Measurements from ENCODE around the gene POLR2E. TPM values are rescaled to one million over a fixed set of nuclear protein-coding genes. Genes with fewer than 3 reads are reported as not detected.

POLR2E gene
- total and polyA plus RNA-seq, 9 of the 15 experiments (the other 6 are each of a cell fraction or from before 2014, with no cell fraction given) = 3.4 to 413 (median 244) TPM

DNA sequence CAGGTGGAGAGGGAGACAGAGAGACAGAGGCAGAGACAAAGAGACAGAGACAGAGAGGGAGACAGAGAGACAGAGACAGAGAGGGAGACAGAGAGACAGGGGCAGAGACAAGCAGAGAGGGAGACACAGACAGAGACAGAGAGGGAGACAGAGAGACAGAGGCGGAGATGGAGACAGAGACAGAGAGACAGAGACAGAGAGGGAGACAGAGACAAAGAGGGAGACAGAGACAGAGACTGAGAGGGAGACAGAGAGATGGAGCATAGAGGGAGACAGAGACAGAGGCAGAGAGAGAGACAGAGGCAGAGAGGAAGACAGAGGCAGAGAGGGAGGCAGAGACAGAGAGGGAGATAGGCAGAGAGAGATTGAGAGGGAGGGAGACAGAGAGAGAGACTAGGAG is 49.6 kb upstream of the POLR2E start:
- no peaks in the 10 kb centered on the region for H3K9me3 ChIP-seq (replicated peaks; ENCODE audit: control insufficient read depth, insufficient read depth, low read depth, low read length)
- FAIRE-seq = no peak
- in situ Hi-C loops (cut with MboI) = no loop called here
- ChIA-PET POLR2A (no interaction called here), CTCF (ENCODE audit: low intra/inter-chr PET ratio) (no interaction called here)
- H3K4me2 ChIP-seq (ENCODE audit: insufficient read depth, low read length) = no peak overlapping the region
- no peaks in the 10 kb centered on the region for H3K9me1 ChIP-seq (ENCODE audit: control insufficient read depth, insufficient read depth, low read length)
- H4K20me1 ChIP-seq (replicated peaks; ENCODE audit: control insufficient read depth, insufficient read depth, low read length) = no peaks in the 10 kb centered on the region
- H3K79me2 ChIP-seq (ENCODE audit: control insufficient read depth, insufficient read depth, low read length) = no peaks in the 10 kb centered on the region
- intact Hi-C loops (cut with micrococcal nuclease) = no loop called here
- TF ChIP-seq HDAC1 (IDR thresholded peaks at IDR 0.05) (0 out of 4 replicates have a peak, but pooled peaks of 1 of the 2 experiments have one; percentile 13), BCOR (IDR thresholded peaks at IDR 0.05) (peak; percentile 55; the same call in 1 of the 2 replicates)
- TF ChIP-seq, protein P1, sequence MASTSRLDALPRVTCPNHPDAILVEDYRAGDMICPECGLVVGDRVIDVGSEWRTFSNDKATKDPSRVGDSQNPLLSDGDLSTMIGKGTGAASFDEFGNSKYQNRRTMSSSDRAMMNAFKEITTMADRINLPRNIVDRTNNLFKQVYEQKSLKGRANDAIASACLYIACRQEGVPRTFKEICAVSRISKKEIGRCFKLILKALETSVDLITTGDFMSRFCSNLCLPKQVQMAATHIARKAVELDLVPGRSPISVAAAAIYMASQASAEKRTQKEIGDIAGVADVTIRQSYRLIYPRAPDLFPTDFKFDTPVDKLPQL (IDR thresholded peaks at IDR 0.05; ENCODE audit: extremely low read depth, insufficient read length) = no peak
- no peak overlapping the region for H3K27ac ChIP-seq (ENCODE audit: extremely low read depth, low read depth, low read length)
- peaks cover 0 to 56% of the 10 kb centered on the region in 2 experiments; a peak in 2 of 5 replicates for H3K4me1 ChIP-seq (replicated peaks in 1 of 2; ENCODE audit: control insufficient read depth in 2 of 2, insufficient read depth in 2 of 2, low read length in 2 of 2)
- no peak overlapping the region for H3K4me3 ChIP-seq
- no peaks in the 10 kb centered on the region for H3K27me3 ChIP-seq (ENCODE audit: control insufficient read depth in 2 of 2, insufficient read depth in 2 of 2, low read length in 2 of 2)
- no TSS peak for BruUV-seq (replicated peaks)
- ATAC-seq = no peak
- WGBS (ENCODE audit: insufficient coverage, low coverage, missing lambda C conversion rate) = no CpG with 5 or more reads among the region's 1 CpG
- no peak overlapping the region for H2AFZ ChIP-seq (ENCODE audit: low read depth, low read length)
- H3K36me3 ChIP-seq (ENCODE audit: control insufficient read depth, insufficient read depth, low read length) = peaks cover 29% of the 10 kb centered on the region; the same call in 2 of the 3 replicates
- DNase-seq (ENCODE audit: extremely low read depth in 1 of 4, low spot score in 3 of 4) = no peak
- no peak overlapping the region for H3K9ac ChIP-seq (ENCODE audit: insufficient read depth in 1 of 2, low read depth in 2 of 2, low read length in 2 of 2)

GRCh38 chr19:1143828-1144399 is 48.7 kb upstream of the POLR2E start:
- ATAC-seq (no peak), FAIRE-seq (no peak), DNase-seq (ENCODE audit: extremely low read depth in 1 of 4, low spot score in 3 of 4) (no peak)
- ChIA-PET CTCF (ENCODE audit: low intra/inter-chr PET ratio) (no interaction called here), POLR2A (no interaction called here)
- H3K9ac ChIP-seq (ENCODE audit: insufficient read depth in 1 of 2, low read depth in 2 of 2, low read length in 2 of 2) = no peak overlapping the region
- H3K4me3 ChIP-seq = no peak overlapping the region
- WGBS (ENCODE audit: insufficient coverage, low coverage, missing lambda C conversion rate) = 95% methylated on average over 24 of the region's 33 CpGs
- intact Hi-C loops (cut with micrococcal nuclease) = no loop called here
- peaks cover 0 to 48% of the 10 kb centered on the region in 2 experiments; a peak in 2 of 5 replicates for H3K4me1 ChIP-seq (replicated peaks in 1 of 2; ENCODE audit: control insufficient read depth in 2 of 2, insufficient read depth in 2 of 2, low read length in 2 of 2)
- in situ Hi-C loops (cut with MboI) = no loop called here
- peaks cover 25% of the 10 kb centered on the region; the same call in 2 of the 3 replicates for H3K36me3 ChIP-seq (ENCODE audit: control insufficient read depth, insufficient read depth, low read length)
- H3K79me2 ChIP-seq (ENCODE audit: control insufficient read depth, insufficient read depth, low read length) = no peaks in the 10 kb centered on the region; the same call in 2 of the 3 replicates
- no peak overlapping the region for H3K27ac ChIP-seq (ENCODE audit: extremely low read depth, low read depth, low read length)
- H3K9me3 ChIP-seq (replicated peaks; ENCODE audit: control insufficient read depth, insufficient read depth, low read depth, low read length) = no peaks in the 10 kb centered on the region
- no peaks in the 10 kb centered on the region for H3K9me1 ChIP-seq (ENCODE audit: control insufficient read depth, insufficient read depth, low read length)
- no peak overlapping the region for H2AFZ ChIP-seq (ENCODE audit: low read depth, low read length)
- no peaks in the 10 kb centered on the region for H3K27me3 ChIP-seq (ENCODE audit: control insufficient read depth in 2 of 2, insufficient read depth in 2 of 2, low read length in 2 of 2)
- no peaks in the 10 kb centered on the region for H4K20me1 ChIP-seq (replicated peaks; ENCODE audit: control insufficient read depth, insufficient read depth, low read length)
- BruUV-seq (replicated peaks) = no TSS peak
- TF ChIP-seq ZNF655 (CRISPR knock-in tag; IDR thresholded peaks at IDR 0.05) = no peak
- TF ChIP-seq, protein P2, sequence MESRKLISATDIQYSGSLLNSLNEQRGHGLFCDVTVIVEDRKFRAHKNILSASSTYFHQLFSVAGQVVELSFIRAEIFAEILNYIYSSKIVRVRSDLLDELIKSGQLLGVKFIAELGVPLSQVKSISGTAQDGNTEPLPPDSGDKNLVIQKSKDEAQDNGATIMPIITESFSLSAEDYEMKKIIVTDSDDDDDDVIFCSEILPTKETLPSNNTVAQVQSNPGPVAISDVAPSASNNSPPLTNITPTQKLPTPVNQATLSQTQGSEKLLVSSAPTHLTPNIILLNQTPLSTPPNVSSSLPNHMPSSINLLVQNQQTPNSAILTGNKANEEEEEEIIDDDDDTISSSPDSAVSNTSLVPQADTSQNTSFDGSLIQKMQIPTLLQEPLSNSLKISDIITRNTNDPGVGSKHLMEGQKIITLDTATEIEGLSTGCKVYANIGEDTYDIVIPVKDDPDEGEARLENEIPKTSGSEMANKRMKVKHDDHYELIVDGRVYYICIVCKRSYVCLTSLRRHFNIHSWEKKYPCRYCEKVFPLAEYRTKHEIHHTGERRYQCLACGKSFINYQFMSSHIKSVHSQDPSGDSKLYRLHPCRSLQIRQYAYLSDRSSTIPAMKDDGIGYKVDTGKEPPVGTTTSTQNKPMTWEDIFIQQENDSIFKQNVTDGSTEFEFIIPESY (CRISPR knock-in tag; IDR thresholded peaks at IDR 0.05) = peak; percentile 63
- no peak for TF ChIP-seq ZNF175 (CRISPR knock-in tag; IDR thresholded peaks at IDR 0.05; ENCODE audit: low read depth)
- H3K4me2 ChIP-seq (ENCODE audit: insufficient read depth, low read length) = no peak overlapping the region

Measured in K562 (cell line).